ENCODE measurements around the gene ADAMTS2.

The ADAMTS2 gene

DNA sequence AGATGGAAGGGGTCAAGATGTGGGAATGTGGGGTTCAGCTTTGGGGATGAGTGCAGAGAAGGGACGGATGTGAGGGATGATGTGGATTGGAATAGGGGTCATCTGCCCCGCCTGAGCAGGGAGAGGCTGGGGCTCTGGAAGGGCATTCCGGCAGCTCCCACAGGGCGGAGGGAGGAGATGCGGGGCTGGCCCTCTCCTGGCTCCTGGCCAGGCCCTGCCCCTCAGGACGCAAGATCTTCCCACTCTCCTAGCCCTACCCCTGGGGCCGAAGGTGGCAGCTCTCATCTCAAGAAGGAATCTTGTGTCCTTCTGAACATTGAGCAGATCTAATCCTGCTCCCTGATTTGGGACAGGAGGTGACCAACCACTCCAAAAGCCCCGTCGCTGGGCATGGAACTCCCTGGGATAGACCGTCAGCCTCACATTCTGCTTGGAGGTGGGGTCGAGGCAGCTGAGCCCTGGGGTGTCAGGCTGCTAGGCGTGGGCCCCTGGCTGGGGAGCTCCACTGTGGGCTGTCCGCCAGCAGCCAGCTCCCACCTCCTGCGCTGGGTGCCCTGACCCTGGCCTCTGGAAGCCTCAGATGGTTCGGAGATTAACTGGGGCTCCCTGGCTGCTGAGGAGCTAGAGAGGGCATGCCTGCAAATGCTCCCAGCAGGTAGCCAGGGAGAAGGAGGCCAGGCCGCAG is 159.9 kb downstream of the ADAMTS2 start:
- no peak for DNase-seq (ENCODE audit: low read depth in 3 of 3, low spot score in 1 of 3)

GRCh38 chr5:179184521-179185050 is 160.7 kb downstream of the ADAMTS2 start:
- DNase-seq (ENCODE audit: low read depth in 3 of 3, low spot score in 1 of 3), result no peak

GRCh38 chr5:179183481-179183880 is 161.8 kb downstream of the ADAMTS2 start:
- no peak for DNase-seq (ENCODE audit: low read depth in 3 of 3, low spot score in 1 of 3)

- no peak for DNase-seq (ENCODE audit: low read depth in 3 of 3, low spot score in 1 of 3)
Measured at GRCh38 chr5:179182601-179183000, 162.7 kb downstream of the ADAMTS2 start.

GRCh38 chr5:179181988-179182387 is 163.3 kb downstream of the ADAMTS2 start:
- no peak for DNase-seq (ENCODE audit: low read depth in 3 of 3, low spot score in 1 of 3)

DNA sequence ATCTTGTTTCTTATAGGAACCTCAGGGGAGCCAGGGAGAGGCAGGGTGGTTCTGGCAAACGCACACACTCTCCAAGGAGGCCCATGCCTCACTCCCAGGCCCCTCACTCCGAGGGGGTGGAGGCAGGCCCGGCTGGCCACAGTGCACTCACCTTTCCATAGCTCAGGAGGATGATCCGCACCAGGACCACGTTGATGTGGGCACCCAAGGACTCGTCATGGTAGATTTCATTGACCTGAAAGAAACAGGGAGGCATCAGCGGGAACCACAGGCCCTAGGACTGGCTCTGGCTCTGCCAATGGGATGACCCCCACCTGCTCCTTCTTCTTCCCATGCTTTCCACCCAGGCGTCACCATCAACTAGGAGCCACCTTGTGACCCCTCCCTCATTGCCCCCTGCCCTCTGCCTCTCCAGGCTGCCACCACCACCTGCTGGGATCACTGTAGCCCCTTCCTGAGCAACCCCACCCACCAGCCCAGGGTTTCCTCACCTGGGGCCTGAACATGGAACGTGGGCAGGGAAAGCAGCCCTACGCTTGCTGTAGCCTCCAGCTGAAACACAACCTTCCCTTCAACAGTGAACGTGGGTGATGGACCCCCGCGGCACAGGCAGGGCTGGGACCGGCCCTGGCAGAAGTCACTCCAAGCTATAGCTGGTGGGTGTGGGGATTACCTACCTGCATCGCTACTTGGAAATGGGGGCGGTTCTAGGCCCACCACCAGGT is 164.2 kb downstream of the ADAMTS2 start:
- no peak for DNase-seq (ENCODE audit: low read depth in 3 of 3, low spot score in 1 of 3)

DNA sequence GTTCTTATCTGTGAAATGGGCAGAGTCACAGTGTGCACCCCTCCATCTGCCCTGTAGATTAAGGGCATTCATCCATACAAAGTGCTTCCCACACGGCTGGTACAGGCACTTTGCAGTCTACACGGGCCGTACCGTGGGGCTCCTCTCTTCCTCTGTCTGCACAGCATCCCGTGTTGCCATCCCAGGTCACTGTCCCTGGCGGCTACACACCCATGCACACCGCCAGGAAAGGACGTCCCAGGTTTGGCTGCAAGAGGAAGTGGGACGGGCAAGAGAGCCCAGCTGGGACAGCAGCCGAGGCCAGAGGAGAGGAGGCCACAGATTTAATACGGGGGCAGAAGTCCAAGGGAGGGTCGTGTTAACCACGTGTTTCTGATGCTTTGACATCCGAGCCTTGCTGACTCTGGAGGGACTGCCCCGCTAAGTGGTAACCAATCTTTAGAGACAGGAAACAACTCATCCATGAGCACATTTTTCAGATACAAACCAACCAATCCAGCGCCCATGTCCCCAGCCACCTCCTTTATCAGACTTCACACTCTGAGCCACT is 165.1 kb downstream of the ADAMTS2 start:
- DNase-seq (ENCODE audit: low read depth in 3 of 3, low spot score in 1 of 3), result no peak

- no peak for DNase-seq (ENCODE audit: low read depth in 3 of 3, low spot score in 1 of 3)
Measured at GRCh38 chr5:179177711-179178575, 167.3 kb downstream of the ADAMTS2 start.

GRCh38 chr5:179176571-179177230 is 168.6 kb downstream of the ADAMTS2 start:
- no peak for DNase-seq (ENCODE audit: low read depth in 3 of 3, low spot score in 1 of 3)

DNA sequence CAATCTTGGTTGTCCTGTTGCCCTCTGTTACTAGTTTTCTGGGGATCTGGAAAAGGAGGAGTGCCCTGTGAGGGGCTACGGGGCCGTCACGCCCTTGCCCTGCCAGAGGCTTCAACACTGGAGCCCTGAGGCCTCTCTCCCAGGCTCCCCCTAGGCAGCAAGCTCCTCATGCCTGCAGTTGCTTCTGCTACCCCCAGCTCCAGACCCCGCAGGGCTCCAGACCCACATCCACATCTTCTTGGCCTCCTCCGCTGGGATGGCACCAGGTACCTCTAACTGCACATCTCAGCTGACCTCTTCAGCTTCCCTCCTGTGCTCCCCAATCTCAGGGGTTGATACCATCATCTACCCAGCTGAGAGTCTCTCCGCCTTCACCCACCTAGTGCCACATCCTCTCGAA is 169.1 kb downstream of the ADAMTS2 start:
- DNase-seq (ENCODE audit: low read depth in 3 of 3, low spot score in 1 of 3), result no peak

- no peak for DNase-seq (ENCODE audit: low read depth in 3 of 3, low spot score in 1 of 3)
Measured at GRCh38 chr5:179171816-179172745, 173.2 kb downstream of the ADAMTS2 start.

GRCh38 chr5:179171251-179171815 is 173.9 kb downstream of the ADAMTS2 start:
- DNase-seq (ENCODE audit: low read depth in 3 of 3, low spot score in 1 of 3), result no peak

DNA sequence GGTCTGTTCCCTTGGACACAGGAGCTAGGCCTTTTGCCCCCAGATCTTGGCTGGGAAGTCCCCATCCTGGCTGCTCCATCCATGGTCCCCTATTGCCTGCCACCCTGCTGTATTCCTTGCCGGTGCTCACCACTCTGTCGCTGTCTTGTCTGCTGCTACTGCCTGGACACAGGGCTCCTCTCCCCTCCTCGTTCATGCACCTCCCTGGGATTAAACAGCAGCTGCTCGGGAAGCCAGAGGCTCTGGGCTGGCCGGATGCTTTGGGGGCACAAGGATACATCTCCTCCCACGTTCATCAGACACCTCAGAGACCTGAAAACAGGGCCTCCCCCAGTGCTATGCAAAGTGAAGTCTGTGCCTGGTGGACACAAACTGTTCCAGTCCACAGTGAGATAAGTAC is 174.7 kb downstream of the ADAMTS2 start:
- DNase-seq (ENCODE audit: low read depth in 3 of 3, low spot score in 1 of 3), result no peak

- DNase-seq (ENCODE audit: low read depth in 3 of 3, low spot score in 1 of 3), result no peak
Measured at GRCh38 chr5:179169836-179170235, 175.4 kb downstream of the ADAMTS2 start.

GRCh38 chr5:179168664-179169063 is 176.6 kb downstream of the ADAMTS2 start:
- no peak for DNase-seq (ENCODE audit: low read depth in 3 of 3, low spot score in 1 of 3)

DNA sequence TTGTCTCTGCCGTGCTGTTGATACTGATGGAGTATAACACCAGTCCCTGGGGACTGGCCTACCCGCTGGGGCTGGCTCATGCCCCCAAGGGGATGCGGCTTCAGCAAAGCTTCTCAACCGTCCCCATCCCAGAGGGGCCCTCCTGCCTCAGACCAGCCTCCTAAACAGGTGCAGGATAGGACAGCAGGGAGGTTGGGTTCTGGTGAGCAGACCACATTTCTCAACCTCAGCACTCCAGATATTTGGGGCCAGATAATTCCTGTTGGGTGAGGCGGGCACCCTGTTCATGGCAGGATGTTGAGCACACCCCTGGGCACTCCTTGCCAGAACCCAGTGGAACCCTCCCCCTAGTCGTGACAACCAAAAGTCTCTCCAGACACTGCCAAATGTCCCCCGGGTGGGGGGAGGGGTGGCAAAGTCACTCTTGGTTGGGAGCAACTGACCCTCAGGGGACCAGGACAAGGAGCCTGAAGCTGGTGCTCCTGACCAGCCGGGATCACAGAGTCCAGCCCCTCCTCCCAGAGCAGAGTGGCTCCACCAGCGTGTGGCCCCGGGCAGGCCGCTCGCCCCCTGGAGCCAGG is 177.3 kb downstream of the ADAMTS2 start:
- no peak for DNase-seq (ENCODE audit: low read depth in 3 of 3, low spot score in 1 of 3)

DNA sequence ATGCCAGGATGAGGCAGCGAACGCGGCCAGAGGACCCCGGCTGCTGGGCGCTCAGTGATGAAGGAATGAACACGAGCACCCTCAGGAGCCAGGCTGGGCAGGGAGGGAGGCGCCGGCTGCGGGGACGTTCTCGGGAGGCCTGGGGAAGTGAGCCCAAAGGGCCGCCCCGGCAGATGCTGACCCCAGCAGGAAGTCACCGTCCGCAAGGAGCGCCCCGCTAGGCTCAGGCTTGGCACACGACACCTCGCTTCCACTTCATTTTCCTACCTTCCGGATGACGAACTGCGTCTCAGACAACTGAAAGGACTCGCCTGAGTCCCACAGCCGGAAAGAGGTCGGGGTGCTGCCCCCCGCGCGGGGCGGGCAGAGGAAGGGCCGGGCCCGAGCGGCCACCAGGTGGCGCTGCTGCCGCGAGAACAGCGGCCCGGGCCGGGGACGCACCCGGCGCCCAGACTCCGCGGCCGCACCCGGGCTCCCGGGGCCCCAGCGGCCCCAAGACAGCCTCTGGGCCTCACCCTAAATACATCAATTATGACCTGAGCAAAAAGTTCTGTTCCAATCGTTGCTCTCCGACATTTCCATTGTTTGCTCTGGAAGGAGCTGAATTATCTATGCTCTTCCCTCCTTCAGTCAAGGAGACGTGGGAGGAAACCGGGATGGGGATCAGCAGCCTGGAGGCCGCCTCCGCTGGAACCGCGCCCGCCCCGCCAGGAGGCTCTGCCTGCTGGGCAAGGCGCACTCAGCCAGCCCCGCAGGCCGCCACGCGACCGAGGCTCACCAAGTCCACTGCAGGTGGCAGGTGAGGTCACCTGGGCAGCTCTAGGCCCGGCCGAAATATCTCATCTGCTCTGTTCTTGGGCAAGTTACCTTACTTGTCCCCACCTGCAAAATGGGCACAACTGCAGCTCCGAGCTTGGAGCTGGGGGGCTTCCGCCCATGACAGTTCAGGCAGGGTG is 178.1 kb downstream of the ADAMTS2 start:
- DNase-seq (ENCODE audit: low read depth in 3 of 3, low spot score in 1 of 3), result peak in 2 of 3 donors; percentile 34 to 62

All from stimulated activated CD4-positive, alpha-beta T cell treated with anti-CD3 and anti-CD28 coated beads, TNF-alpha, amount 100 ng/mL, for 1 hour (primary cell).